Measurements from ENCODE around the gene MAN1C1. TPM values are rescaled to one million over a fixed set of nuclear protein-coding genes. Genes with fewer than 3 reads are reported as not detected.
"Not testable (repeated sequence)": the region's sequence is repeated elsewhere in the genome, so short reads cannot be mapped to it uniquely, and the experiment has no call there.

The MAN1C1 gene
- total RNA-seq, 1 donor from 2014 or later, result 3.1 TPM

DNA sequence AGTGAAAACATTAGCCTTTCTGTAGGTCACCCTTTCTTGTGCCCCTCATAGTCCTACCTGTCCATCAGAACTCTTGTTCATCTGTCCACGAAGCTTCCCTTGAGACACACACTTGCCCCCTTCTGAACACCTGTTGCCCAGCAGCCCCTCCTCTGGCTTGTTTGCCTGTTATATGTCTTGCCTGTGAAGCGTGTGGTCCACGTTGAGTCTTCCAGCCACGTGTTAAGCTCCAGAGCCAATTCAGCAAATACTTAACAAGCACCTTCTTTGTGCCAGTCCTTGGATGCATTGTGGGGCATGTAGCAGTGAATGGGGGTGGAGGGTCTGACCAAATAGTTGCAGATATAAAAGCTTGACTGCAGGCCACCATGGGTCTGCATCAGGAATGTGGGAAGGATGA is 66.6 kb downstream of the MAN1C1 start:
- no peak for DNase-seq

DNA sequence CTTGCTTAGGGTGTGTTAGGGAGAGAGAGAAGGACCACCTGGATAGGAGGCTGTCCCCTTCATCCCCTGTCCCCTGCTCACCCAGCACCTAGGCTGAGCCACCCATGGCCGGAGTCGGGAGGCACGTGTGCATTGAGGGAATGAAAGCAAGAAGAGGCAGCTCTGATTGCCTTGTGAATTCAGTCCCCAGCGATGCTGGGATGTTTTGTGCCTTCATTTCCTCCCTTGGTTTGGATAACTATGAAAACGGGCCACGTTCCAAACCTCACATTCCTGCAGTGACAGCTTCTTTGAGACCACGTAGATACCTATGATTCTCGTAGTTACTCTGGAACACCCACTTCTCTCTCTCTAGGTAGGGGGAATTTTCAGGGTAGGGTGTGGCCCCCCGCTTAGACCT is 67.1 kb downstream of the MAN1C1 start:
- DNase-seq, result no peak

DNA sequence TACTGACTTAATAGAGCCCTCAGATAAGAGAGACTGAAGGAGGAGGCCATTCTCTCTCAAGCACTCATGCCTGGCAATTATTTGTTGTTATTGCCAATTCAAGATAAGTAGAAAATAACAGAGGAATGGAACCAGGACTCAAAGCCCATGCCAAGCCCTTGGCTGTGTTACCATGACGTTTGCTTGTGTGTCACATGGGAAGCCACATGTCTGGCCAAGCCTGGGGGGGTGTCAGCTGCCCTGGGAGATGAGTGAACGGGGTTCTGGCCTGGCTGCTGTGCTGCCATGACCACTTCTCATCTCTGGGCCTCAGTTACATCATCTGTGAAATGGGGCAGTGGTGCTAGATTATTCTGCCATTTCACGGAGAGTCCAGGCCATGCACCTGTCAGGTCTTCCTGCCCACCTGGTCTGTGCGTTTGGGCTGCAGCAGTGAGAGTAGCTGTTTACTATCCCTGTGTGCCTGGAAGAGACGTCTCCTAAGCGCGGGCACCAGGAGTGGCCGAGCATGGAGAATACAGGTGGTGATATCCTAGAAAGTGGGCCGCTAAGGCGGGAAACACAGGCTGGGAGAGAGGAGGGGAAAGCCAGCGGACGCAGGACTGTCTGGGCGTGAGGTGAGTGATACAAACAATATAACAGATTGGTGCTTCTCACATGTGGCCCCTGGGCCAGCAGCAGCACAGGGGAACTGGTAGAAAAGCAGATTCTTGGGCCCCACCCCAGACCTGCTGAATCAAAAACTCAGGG is 67.8 kb downstream of the MAN1C1 start:
- DNase-seq, result no peak

DNA sequence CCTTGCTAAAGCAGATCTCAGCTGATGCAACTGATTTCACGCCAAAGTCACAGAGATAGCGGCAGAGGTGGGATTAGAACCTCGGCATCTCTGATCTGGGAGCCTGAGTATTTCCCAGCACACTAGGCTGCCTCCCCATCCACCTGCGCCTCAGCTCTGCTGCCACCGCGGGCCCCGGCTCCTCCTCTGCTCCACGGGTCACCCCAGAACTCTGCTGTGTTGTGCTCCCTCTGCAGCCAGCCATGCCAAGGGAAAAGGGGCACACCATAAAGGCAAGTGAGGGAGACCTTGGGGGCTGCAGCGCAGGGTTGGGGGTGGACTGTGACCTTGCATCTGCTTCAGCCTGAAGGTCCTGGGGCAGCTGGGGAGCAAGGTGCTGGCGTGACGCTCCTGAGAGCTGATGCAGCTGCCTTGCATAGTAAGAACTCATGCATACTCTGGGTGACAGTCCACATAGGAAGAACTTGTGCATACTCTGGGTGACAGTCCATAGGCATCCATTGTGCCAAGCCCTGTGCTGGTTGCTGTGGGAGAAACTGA is 68.7 kb downstream of the MAN1C1 start:
- no peak for DNase-seq

DNA sequence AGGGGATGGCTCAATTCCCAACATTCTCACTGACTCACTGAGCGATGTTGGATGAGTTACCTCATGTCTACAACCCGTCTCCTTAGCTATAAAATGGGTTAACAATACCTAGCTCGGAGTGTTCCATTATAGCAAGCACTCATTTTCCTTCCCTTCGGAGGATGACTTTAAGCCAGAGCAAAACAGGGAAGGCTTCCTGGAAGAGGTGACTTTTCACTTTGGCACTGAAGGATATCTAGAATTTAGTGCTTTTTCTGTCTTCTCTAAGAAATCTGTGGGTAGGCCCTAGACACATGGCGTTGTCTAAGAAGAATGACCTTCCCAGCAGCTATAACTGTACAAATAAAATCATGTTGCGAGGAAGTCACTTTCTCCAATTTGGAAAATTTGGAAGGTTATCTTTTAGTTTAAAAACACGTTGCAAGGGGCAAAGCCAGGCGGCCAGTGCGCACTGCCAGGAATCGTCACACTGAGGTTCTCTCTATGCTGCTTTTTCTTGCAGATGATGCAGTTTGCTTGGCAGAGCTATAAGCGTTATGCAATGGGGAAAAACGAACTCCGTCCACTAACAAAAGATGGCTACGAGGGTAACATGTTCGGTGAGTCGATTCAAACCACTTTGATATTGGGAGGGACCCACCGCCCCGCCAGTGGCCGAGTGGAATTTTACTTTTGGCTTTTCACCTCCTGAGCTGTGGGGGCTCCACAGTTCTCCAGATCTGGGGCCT is 69.5 kb downstream of the MAN1C1 start:
- no peak for DNase-seq

DNA sequence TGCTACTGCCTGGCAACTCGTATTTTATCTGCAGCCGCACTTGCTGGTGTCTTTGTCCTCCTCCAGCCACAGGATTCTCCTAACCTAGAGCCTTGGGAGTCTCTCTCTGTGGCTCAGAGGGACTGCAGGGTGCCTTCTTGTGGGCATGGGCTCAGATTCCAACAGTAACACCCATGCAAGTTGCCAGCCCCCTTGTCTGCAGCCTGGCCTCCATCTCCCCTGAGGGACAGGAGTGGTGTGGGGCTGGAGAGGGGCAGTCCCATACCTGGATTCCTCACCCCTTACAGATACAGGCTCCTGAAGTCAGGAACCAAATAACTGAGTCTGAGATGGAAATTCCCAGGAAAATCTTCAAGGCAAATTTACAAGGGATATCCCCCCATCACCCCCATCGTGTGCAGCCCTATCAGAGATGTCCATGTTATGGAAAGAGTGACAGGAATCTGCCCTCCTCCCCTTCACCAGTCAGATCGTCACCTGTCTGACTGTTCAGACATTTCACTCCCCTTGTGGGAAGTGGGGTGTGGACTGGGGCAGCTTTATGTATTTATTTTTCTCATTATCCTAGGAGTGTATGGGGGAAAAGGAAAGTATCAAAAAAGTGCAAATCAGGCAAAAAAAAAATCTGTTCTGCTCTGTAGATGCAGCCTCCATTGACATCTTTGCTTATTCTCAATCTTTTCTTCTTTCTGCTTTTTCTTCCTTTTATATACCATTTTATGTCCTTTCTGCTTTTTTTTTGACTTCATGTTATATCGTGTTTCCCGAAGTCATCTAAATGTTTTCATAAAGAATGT is 70.8 kb downstream of the MAN1C1 start:
- no peak for DNase-seq

DNA sequence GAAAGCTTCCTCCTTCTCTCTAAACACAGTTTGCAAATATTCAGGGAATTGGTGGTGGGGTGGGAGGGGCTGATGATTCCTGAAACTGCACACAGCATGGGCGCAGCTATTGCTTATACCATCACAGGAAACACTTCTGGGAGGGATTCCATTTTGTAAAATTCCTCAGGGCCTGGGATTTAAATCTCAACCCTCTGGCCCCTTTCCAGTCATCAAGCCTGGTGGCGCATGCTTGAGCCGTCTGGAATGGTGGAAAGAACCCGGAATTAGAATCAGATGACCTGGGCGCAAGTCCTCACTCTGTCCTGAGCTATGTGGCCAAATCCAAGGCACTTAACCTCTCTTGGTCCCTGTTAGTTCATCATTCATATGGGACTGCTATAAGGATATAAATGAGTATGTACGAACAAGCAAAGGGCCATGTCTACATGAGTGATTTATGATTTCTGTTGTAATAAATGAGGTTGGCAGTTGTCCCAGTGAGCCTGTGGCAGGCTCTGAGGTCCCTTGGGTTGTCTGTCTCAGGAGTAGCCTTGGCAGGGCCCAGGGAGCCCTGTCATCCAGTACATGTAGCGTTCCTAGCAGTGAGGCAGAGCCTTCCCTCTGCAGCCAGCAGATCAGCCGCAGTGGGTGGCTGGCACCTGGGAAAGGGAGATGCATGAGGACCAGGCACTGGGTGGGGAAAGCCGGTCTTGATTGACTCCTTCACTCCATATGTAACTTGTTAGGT is 72.0 kb downstream of the MAN1C1 start:
- DNase-seq, result no peak

DNA sequence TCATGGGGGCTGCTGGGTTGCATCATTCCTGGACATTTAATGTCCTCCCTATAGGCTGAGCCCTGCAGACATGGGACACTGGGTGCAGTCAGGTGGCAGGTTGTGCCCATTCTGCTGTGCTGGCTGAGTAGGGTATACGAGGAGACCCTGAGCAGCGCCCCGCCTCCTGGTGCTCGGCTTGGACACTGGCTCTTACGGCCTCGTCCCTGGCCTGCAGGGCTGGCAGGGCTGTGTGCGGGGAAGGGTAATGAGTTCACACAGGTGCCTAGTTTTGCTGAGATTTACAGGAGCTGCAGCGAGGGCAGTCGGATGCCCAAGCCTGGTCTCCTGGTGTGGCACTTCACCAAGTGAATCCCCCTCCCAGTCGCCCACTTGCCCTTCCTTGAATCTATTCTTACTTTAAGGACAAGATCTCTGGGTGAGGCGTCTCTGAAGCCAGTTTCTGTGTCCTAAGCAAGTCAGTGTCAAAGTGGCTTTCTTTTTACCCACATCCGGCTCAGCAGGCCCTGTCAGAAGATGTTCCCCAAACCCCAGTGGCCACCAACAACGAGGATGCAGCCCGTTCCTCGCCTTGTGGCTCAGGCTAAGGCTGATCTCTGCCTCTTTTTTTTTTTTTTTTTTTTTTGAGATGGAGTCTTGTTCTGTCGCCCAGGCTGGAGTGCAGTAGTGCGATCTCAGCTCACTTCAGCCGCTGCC is 73.2 kb downstream of the MAN1C1 start:
- DNase-seq, result no peak

DNA sequence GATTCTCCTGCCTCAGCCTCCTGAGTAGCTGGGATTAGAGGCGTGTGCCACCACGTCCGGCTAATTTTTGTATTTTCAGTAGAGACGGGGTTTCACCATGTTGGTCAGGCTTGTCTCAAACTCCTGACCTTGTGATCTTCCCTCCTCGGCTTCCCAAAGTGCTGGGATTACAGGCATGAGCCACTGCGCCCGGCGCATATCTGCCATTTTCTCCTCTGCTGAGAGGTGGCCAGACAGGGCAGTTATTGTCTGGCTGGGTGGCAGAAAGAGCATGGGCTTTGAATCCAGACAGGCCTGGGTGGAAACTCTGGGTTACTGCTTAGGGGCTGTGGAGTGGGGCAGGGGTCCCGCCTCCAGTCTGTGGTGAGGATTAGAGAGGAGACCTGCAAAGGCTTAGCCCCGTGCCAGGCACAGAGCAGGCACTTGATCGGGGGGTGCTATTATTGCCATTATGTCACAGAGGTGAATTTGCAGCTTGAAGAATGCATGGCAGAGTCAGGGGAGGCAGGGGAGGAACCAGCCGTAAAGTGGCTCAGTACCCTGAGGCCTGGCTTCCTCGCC is 73.9 kb downstream of the MAN1C1 start:
- DNase-seq, result no peak

DNA sequence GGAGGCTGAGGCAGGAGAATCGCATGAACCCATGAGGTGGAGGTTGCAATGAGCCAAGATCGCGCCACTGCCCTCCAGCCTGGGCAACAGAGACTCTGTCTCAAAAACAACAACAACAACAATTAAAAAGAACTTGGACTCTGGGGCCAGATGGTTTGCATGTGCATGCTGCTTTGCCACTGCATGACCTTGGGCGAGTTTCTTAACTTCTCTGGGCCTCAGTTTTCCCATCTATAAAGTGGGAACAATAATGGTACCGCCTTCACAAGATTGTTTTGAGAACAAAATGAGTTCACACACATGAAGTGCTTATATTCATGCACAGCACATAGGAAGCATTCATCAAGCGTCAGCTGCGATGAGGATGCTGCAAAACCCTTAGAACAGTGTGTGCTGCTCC is 74.6 kb downstream of the MAN1C1 start:
- DNase-seq, result no peak

DNA sequence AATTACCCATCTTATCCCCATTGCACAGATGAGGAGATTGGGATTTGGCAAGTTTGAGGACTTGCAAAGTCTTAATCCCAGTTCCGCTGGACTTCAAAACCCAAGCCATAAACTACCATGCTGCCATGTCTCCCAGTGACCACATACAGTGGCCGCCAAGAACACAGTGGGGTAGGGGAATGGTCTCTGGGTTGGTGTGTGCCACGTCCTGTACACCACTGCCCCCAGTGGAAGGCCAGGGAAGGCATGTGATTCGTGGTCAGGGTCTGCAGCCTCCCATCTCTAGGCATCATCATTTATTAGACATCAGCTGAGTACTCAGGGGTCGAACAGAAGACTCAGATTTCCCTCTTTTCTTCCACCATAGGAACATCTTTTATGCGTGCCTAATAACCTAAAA is 76.0 kb downstream of the MAN1C1 start:
- peak; percentile 27 for DNase-seq

DNA sequence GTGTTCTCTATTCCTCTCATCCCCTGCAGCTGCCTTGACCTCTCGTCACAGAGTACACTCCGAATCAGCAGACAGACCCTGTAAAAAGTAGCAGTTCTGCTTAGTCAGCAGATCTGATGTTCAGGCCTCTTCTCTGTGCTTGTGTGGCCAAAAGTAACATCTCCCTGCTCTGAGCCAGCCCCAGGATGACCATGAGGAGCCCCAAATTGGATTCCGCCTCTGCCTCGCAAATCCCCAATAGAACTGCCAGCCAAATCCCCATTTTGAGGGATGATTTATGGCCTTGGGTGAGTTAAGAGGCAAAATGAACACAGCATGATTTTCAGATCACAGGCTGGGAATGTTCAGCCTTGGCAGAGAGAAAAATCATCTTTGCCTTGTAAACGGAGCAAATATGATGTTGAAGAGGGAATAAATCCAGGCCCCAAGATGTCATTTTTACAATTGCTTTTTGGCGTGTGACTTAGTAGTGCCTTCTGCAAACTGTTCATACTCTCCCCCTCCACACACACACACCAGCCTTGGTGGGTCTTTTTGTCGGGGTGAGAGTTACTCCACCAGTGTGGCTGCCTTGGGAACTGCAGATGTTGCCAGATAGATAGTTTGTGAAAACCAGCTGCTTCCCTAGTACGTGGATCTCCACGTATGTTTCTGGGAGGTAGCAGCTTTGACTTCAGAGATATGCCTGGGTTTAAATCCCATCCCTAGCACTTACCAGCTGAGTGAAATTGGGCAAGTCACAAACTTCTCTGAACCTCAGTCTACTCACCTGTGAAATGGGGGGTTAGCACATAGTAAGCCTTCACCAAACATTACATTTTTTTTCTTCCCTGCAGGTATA is 77.8 kb downstream of the MAN1C1 start:
- DNase-seq, result no peak

DNA sequence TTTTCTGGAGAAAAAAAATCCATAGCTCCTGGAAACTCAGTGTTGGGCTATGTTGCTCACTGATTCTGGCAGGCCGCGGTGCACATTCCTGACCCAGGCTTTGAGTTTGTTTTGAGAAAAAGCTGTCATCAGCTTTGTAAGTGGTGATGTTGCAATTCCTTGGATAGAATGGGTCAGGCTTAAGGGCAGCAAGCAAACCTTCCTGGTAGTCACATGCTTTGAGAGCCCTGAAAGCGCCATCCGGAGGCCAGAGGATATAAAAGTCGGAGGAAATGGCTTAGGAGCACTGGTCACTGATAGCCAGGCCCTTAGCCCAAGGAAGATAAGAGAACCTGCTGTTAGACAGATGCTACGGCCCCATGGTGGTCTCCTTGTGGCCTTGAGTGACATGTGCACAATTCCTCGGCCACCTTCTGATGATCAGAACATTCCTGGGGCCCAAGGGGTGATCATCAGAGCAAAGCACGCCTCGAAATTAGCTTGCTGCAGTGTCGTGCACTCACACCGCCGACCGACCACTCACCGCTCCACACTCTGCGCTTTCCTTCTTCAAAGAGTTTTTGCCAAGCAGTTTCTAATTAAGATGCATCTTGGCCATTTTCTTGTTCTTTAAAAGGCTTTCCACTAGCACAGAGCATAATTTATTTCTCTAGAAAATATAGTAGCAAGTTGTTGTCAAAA is 78.6 kb downstream of the MAN1C1 start:
- DNase-seq, result peak; percentile 65

DNA sequence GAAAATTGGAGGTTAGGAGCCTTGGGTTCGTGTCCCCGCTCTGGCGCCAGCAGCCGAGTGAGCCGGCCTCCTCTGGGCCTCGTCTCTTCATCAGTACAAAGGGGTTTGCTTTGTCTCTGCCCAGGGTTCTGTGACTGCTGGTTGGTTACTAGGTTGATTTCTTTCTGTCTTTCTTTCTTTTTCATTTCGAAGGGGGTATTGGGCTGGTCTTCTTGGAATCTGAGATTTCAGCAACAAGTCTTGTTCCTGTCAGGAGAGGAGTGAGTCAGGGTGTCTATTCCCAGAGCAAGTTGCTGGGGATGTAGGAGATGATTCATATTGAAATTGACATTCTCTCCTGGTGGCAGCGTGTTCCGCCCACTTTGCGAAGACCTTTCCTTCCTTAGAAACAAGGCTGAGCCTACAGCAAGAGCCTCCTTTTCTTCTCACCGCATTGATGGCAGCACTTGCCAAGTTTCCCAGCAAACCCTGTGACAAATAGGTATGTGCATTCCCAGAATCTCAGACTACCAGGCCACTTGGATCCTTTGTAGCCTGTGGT is 79.2 kb downstream of the MAN1C1 start:
- peak; percentile 79 for DNase-seq

DNA sequence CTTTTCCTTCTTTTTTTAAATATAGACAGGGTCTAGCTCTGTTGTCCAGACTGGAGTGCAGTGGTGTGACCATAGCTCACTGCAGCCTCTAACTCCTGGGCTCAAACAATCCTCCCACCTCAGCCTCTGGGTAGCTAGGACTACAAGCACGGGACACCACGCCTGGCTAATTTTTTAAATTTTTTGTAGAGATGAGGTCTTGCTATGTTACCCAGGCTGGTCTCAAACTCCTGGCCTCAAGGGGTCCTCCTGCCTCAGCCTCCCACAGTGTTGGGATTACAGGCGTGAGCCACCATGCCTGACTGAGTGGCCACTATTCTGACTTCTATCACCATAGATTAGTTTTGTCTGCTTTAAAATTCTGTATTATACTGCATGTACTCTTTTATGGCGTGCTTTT is 80.1 kb downstream of the MAN1C1 start:
- DNase-seq, result not testable (repeated sequence)

DNA sequence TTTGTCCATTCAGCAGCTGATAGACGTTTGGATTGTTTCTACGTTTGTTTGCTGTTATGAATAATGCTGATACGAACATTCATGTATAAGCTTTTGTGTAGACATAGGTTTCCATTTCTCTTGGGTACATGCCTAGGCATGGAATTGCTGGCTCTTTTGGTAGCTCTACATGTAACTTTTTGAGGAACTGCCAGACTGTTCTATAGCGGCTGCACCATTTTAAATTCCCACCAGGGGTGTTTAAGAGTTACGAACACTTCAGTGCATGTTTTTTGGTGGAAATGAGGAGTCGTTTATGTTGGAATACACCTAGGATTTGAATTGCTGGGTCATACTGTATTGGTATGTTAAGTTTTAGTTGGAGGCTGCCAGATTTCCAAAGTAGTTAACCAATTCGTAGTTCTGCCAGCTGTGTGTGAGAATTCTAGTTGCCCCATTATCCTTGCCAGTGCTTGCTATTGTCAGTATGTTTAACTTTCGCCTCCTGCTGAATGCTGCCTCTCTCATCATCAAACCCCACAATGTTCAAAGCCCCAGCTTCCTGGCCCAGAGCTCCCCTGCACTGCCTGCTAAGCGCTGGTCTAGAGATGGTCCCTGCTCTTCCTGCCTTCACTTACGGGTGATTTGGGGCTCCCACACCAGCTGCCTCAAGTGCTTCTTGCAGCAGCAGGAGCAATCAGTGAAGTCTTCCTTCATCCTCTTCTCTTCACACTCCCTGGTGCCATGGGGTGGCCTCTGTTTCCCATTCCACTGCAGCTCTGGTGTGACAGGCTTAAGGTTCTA is 81.0 kb downstream of the MAN1C1 start:
- no peak for DNase-seq

DNA sequence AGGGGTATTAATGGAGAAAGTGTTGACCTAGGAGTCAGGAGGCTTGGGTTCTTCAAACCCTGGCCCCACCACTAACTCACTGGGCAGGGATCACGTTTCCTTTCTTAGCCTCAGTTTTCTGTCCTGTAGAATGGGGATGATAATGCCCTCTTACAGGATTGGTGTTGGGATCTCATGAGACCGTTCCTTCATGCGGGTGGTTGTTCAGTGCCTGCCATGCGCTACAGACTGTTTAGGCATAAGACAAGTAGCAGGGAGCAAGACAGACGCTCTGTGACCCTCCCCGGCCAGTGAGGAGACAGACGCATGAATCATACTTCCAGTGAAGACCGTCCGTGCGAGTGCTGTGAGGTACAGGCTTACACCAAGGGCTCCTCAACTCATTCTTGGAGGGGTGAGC is 81.7 kb downstream of the MAN1C1 start:
- no peak for DNase-seq

DNA sequence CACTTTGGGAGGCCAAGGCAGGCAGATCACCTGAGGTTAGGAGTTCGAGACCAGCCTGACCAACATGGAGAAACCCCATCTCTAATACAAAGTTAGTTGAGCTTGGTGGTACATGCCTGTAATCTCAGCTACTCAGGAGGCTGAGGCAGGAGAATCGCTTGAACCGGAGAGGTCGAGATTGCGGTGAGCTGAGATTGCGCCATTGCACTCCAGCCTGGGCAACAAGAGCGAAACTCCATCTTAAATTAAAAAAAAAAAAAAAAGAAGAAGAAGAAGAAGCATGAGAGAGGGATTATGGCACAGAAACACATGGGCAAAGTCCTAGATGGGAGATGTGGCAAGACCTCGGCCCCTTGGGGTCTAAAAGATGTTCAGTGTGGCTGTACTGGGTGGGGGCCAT is 82.5 kb downstream of the MAN1C1 start:
- not testable (repeated sequence) for DNase-seq
